IPS-20b (cell line): Measurements from ENCODE around the gene PNPO.

Source experiments
- H3K27ac ChIP-seq: one replicate; pipeline ENCODE4 v1.5.1; 2013; ENCODE audit warnings: low read length
- H3K27me3 ChIP-seq: 2 replicates; pipeline ENCODE4 v1.6.1; 2013; ENCODE audit warnings: mild to moderate bottlenecking, low read length, inconsistent platforms; ENCODE audit not compliant: insufficient read depth
- H3K36me3 ChIP-seq: 2 replicates; pipeline ENCODE4 v1.6.1; 2013; ENCODE audit warnings: low read depth, mild to moderate bottlenecking, inconsistent platforms, low read length, moderate library complexity; ENCODE audit not compliant: insufficient read depth
- H3K4me1 ChIP-seq: 2 replicates; pipeline ENCODE4 v1.6.1; 2013; ENCODE audit warnings: mild to moderate bottlenecking, control low read depth, inconsistent platforms, low read length, moderate library complexity; ENCODE audit not compliant: insufficient read depth
- H3K4me3 ChIP-seq: 2 replicates; pipeline ENCODE4 v1.5.1; 2013; ENCODE audit warnings: mild to moderate bottlenecking, low read length, inconsistent platforms
- H3K9ac ChIP-seq: 2 replicates; pipeline ENCODE4 v1.6.1; 2013; ENCODE audit warnings: low read depth, mild to moderate bottlenecking, inconsistent platforms, low read length, moderate library complexity
- H3K9me3 ChIP-seq: 2 replicates; pipeline ENCODE4 v1.6.1; 2013; ENCODE audit warnings: mild to moderate bottlenecking, low read depth, low read length, inconsistent platforms; ENCODE audit not compliant: insufficient read depth

PNPO gene

GRCh38 chr17:47953909-47954308 lies 12.5 kb downstream of the PNPO start:
- H3K36me3 ChIP-seq = no peaks in the 10 kb centered on the region
- H3K4me1 ChIP-seq = peaks cover 12% of the 10 kb centered on the region; the same call in 1 of the 2 replicates
- H3K4me3 ChIP-seq = no peak overlapping the region
- peaks cover 7% of the 10 kb centered on the region for H3K27me3 ChIP-seq
- no peaks in the 10 kb centered on the region for H3K9me3 ChIP-seq
- no peak overlapping the region for H3K27ac ChIP-seq
- H3K9ac ChIP-seq = no peak overlapping the region

GRCh38 chr17:47955497-47956461 lies 14.4 kb downstream of the PNPO start:
- Histone ChIP-seq H3K27me3 (peaks cover 16% of the 10 kb centered on the region), H3K9me3 (no peaks in the 10 kb centered on the region), H3K4me3 (no peak overlapping the region), H3K36me3 (no peaks in the 10 kb centered on the region), H3K4me1 (peaks cover 9% of the 10 kb centered on the region; the same call in 1 of the 2 replicates), H3K27ac (no peak overlapping the region), H3K9ac (no peak overlapping the region)

- Histone ChIP-seq H3K9me3 (no peaks in the 10 kb centered on the region), H3K4me3 (peak overlapping the region; percentile 25; the same call in 1 of the 2 replicates), H3K36me3 (no peaks in the 10 kb centered on the region), H3K9ac (no peak overlapping the region), H3K27ac (no peak overlapping the region), H3K4me1 (peaks cover 9% of the 10 kb centered on the region; the same call in 1 of the 2 replicates), H3K27me3 (peaks cover 16% of the 10 kb centered on the region)
Observed at GRCh38 chr17:47956791-47957590, 15.6 kb downstream of the PNPO start.

GRCh38 chr17:47957591-47958490 lies 16.5 kb downstream of the PNPO start, which contains the start of gene PRR15L:
Gene PRR15L (minus strand): TSS chr17:47957883. CDS start chr17:47953234, 4,649 bp downstream.
- Histone ChIP-seq H3K27ac (no peak within 1 kb of the TSS), H3K27me3 (peaks cover 16% of the 10 kb centered on the region), H3K9ac (no peak within 1 kb of the TSS), H3K36me3 (no peaks in the 10 kb centered on the region), H3K4me1 (peaks cover 9% of the 10 kb centered on the region; the same call in 1 of the 2 replicates), H3K4me3 (peak within 1 kb of the TSS; percentile 25; the same call in 1 of the 2 replicates), H3K9me3 (no peaks in the 10 kb centered on the region)

- H3K4me1 ChIP-seq = peaks cover 9% of the 10 kb centered on the region; the same call in 1 of the 2 replicates
- no peaks in the 10 kb centered on the region for H3K9me3 ChIP-seq
- no peak overlapping the region for H3K27ac ChIP-seq
- H3K9ac ChIP-seq = no peak overlapping the region
- no peak overlapping the region for H3K4me3 ChIP-seq
- H3K36me3 ChIP-seq = no peaks in the 10 kb centered on the region
- peaks cover 16% of the 10 kb centered on the region for H3K27me3 ChIP-seq
Observed at GRCh38 chr17:47959825-47960655, 18.7 kb downstream of the PNPO start.

- Histone ChIP-seq H3K4me1 (peaks cover 9% of the 10 kb centered on the region; the same call in 1 of the 2 replicates), H3K9ac (no peak overlapping the region)
Observed at GRCh38 chr17:47961406-47961805, 20.0 kb downstream of the PNPO start.

GRCh38 chr17:47962901-47963300 lies 21.5 kb downstream of the PNPO start:
- Histone ChIP-seq H3K4me1 (no peaks in the 10 kb centered on the region), H3K36me3 (no peaks in the 10 kb centered on the region), H3K9ac (no peak overlapping the region), H3K9me3 (no peaks in the 10 kb centered on the region), H3K27me3 (peaks cover 16% of the 10 kb centered on the region), H3K4me3 (no peak overlapping the region), H3K27ac (no peak overlapping the region)

More at GRCh38 chr17:47961406-47961805, 20.0 kb downstream of the PNPO start:
- no peak overlapping the region for H3K27ac ChIP-seq
- no peak overlapping the region for H3K4me3 ChIP-seq
- H3K9me3 ChIP-seq = no peaks in the 10 kb centered on the region
- no peaks in the 10 kb centered on the region for H3K36me3 ChIP-seq
- H3K27me3 ChIP-seq = peaks cover 16% of the 10 kb centered on the region

- Histone ChIP-seq H3K4me3 (no peak overlapping the region), H3K9ac (no peak overlapping the region), H3K27ac (no peak overlapping the region), H3K9me3 (no peaks in the 10 kb centered on the region), H3K27me3 (no peaks in the 10 kb centered on the region; the same call in 1 of the 2 replicates), H3K4me1 (no peaks in the 10 kb centered on the region), H3K36me3 (no peaks in the 10 kb centered on the region)
Observed at GRCh38 chr17:47964856-47965255, 23.5 kb downstream of the PNPO start.

GRCh38 chr17:47966079-47966519 lies 24.7 kb downstream of the PNPO start:
- peaks cover 4% of the 10 kb centered on the region; the same call in 1 of the 2 replicates for H3K4me1 ChIP-seq
- H3K9me3 ChIP-seq = no peaks in the 10 kb centered on the region
- H3K9ac ChIP-seq = no peak overlapping the region
- H3K27ac ChIP-seq = no peak overlapping the region
- H3K4me3 ChIP-seq = no peak overlapping the region
- H3K36me3 ChIP-seq = no peaks in the 10 kb centered on the region
- no peaks in the 10 kb centered on the region; the same call in 1 of the 2 replicates for H3K27me3 ChIP-seq

- Histone ChIP-seq H3K27ac (no peak overlapping the region), H3K4me3 (no peak overlapping the region), H3K36me3 (no peaks in the 10 kb centered on the region), H3K9ac (no peak overlapping the region), H3K9me3 (no peaks in the 10 kb centered on the region), H3K27me3 (no peaks in the 10 kb centered on the region; the same call in 1 of the 2 replicates), H3K4me1 (peaks cover 4% of the 10 kb centered on the region; the same call in 1 of the 2 replicates)
Observed at GRCh38 chr17:47967607-47968252, 26.4 kb downstream of the PNPO start.
